M059J (cell line): ENCODE data around the gene AUTS2. TPM values are rescaled to one million over a fixed set of nuclear protein-coding genes. Genes with fewer than 3 reads are reported as not detected.
"Not testable (repeated sequence)": the region's sequence is repeated elsewhere in the genome, so short reads cannot be mapped to it uniquely, and the experiment has no call there.

Experiments used
- DNase-seq: peaks from one replicate; pipeline ENCODE4 v3.0.0-alpha.2; 2012; ENCODE audit warnings: low read depth
- total RNA-seq: library from RNA; depleted of rRNA; stranded (reverse); fragments of >200 nt; shearing (Covaris generic); gene quantifications from 2 replicates; pipeline ENCODE4 v1.2.3, GENCODE V29; 2014

The AUTS2 gene
- total RNA-seq, 1 experiment from 2014 or later: 6.9 TPM

DNA sequence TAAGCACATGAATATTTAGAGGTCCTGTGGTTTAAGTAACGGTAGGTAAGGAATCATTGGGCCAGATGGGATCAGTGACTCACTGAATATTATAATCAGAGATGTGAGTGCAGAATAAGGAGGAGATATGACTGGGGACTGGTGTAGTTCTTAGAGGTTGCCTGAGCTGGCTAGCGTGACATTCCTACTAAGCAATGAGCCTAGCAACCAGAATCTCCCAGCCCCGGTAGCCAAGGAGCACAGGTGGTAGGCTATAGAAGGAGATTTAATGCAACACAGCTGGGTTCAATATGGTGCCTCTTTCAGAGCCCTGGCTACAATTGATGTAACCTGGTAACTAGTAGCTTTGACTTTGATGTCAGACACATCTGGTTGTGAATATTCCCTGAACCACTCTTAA is 641.6 kb downstream of the AUTS2 start:
- DNase-seq: no peak

DNA sequence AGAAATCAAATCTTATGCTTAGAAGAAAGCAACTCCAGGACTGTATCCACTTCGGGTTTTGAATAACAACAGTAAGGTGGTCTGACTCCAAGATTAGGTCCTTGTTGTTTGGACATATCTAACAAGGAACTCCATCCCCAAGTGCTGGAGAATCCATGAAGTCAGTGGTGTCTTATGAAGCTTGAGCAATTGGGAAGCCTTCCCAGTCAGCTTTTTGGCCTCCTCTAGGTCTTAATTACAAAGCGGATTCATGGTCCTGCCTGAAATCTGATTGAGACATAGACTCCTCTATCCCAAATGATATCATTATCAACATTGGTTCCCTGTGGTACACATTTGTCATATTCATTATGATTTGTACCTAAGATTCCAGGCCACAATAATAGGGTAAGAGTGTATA is 642.6 kb downstream of the AUTS2 start:
- no peak for DNase-seq

DNA sequence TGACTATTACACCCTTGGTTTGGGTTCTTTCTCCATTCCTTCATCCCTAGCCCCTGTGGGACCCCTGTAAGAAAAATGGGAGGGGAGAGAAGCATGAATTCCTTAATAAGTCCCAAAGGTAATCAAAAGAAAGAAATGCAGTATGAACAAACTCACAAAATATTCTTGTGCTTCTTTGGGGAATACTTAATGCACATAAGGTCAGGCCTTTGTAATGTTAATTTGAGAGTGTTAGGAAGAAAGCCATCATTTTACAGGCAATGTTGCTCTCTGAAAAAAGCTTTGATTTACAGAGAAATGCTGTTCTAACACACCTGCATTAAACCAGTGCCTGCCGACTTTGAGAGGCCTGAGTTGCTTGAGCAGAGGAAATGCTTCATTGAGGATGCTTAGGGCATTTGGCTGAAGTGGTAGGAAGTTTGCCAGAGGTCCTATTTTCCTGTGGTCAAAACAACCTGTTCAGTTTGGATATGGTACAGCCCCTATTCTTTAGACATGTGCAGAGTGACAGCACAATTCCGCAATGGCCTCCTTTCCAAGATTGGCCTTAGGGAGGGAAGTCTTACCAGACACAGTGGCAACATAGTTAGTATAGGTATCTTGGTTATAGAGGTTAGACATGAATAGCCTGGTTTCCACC is 643.4 kb downstream of the AUTS2 start:
- DNase-seq: no peak

DNA sequence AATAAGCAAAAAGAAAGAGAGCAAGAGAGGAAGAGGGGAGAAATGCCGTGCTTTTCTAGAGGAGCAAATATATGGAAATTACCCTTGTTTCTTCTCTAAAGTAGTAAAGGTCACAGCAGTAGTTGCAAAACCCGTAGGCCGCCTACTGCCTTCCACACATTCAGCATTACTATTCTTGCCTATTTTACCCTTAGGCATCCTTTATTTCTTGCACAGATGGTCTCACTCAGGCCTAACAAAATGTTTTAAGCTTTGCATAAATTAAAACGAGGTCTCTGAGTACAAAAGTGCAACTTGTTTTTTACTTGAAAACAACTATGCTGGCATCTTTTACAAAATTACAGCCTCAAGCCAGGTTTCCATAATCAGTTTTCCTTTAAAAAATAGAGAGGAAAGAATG is 644.6 kb downstream of the AUTS2 start:
- DNase-seq: no peak

- no peak for DNase-seq
Measured at GRCh38 chr7:70243443-70243842, 645.2 kb downstream of the AUTS2 start.

- DNase-seq: no peak
Measured at GRCh38 chr7:70257921-70258320, 659.6 kb downstream of the AUTS2 start.

- peak; percentile 5 for DNase-seq
Measured at GRCh38 chr7:70259502-70259901, 661.2 kb downstream of the AUTS2 start.

DNA sequence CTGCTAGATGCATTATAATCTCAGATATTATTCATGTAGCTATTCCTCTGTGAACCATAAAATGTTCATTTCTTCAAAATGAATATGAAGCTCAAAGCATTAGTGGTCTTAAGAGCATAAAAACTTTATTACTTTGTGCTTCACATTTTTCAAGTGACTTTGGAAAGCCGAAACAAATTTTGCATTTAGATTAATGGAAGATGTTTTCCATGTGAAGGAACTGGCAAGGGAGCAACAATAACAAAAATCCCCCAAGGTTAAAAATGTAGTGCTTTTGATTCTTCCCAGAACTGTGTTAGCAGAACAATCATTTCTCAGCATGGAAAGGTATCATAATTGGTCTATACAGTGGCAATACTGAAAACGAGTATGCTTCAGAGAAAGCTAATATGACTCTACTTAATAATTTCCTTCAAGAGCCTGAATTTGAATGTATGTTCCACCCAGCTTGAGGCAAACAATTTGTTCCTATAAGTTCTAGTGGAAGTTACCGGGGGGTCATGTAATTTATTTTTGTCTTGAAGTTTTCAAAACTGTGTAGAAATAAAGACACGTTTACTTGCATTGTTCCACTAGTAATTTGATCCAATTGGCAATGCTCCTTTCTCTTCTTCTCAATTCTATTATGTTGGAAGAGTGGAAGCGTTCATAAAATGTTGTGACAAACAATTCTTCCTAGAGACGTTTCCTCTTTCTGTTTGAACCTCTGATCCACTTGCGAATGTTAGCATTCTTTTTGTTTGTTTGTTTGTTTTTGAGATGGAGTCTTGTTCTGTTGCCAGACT is 665.4 kb downstream of the AUTS2 start:
- no peak for DNase-seq

GRCh38 chr7:70266186-70266585 is 667.9 kb downstream of the AUTS2 start:
- no peak for DNase-seq

- no peak for DNase-seq
Measured at GRCh38 chr7:70267381-70268120, 669.3 kb downstream of the AUTS2 start.

DNA sequence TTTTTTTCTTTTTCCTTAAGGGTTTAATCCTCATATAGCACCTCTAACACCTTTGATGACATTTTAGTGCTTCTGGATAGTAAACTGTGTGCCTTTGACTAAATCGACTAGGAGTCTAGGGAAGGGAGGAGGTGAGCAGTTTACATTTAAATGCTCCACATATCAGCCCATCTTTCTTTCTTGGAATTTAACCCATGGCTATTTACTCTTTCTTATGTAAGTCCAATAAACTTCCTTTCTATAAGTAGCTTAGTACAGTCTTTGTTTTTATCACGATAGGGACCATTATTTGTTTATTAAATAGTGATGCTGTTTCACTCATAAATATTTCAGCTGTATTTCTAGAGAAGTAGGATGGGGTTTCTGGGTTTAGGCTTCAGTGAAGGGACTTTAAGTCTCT is 669.9 kb downstream of the AUTS2 start:
- DNase-seq: no peak

GRCh38 chr7:70270149-70270548 is 671.9 kb downstream of the AUTS2 start:
- no peak for DNase-seq

- peak; percentile 63 for DNase-seq
Measured at GRCh38 chr7:70271617-70272081, 673.4 kb downstream of the AUTS2 start.

DNA sequence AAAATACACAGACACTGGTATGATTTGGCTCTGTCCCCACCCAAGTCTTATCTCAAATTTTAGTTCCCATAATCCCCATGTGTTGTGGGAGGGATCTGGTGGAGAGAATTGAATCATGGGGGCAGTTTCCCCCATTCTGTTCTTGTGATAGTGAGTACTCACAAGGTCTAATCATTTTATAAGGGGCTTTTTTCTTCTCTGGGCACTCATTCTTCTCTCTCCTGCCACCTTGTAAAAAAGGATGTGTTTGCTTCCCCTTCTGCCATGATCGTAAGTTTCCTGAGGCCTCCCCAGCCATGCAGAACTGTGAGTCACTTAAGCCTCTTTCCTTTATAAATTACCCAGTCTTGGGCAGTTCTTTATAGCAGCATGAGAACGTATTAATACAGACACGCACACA is 677.3 kb downstream of the AUTS2 start:
- not testable (repeated sequence) for DNase-seq

DNA sequence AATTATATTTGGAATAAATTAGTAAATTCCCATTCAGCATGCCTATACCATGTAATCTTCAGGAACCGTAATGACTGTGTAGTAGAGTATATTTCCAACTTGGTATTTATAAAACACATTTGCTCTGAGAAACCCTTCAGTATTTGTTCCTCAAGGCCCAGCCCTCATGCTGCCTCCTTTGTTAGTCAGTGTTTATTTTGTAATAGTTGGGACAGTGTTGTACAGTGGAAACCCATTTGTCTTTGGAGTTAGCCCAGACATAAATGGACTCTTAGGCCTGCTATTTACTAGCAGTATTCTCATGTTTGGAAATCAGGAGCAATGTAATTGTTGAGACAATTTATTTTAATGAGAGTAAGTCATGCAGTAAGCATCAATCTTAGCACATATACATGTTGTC is 686.9 kb downstream of the AUTS2 start:
- DNase-seq: no peak

DNA sequence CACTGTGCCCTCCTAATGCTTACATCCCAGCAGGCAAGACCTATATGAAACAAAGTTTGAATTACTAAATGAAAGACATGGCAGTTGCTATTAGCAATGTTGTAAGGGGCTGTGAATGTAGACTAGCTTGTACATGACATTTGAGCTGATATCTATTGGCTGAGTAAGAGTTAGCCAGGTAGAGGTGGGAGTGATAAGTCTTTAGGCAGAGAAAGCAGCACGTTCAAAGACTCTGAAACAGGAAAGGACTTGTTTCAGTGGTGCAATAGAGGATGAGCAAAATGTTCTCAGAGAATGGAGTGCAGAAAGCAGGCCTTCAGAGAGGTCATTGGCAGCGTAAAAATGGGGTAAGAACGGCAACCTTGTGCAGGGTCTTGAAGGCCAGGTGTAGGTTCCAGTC is 687.6 kb downstream of the AUTS2 start:
- DNase-seq: no peak

DNA sequence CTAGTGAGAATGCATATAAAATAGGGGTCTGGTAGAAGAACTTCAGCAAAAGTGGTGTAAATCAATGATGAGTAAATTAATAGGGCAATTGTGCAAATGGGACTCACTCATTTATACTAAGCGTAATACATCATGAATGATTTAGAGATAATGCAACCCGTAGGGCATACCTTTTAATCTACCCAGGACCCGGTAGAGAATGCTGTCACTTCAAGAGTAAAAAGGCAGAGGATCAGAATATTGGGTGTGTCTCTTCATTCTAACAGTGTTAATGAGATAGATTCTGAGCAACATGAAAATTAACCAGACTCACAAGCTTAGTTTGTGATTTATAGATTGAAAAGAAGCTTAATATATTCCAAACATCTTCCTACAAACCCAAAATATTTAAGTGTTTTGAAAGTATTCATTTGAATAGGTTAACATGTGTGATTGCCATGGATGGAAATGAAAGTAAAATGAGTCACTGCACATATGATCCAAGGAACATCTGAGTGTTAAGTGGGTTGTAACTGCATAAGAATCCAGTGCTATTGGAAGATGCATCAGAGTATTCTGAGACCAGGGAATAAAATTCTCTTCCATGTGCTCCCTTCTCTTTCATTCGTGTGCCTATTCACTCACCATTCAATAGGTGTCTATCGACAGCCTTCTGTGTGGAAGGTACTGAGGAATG is 690.6 kb downstream of the AUTS2 start:
- peak; percentile 20 for DNase-seq

DNA sequence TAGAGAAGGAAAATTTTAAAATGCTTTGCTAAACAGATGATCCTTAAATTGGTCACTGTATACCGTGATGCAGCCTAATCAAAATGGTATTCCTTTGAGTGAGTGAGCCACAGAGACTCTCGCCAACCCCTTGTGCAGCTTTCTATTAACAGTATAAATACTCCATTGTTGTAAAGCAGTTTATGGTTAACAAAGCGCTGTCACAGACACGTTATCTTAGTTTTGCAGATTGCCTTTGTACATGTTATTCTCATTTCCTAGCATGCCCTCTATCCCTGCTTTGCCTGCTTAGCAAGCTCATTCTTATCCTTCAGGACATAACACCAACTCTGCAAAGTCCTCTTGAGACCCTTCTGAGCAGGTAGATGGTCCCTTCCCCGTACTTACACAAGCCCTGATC is 694.4 kb downstream of the AUTS2 start:
- DNase-seq: no peak

DNA sequence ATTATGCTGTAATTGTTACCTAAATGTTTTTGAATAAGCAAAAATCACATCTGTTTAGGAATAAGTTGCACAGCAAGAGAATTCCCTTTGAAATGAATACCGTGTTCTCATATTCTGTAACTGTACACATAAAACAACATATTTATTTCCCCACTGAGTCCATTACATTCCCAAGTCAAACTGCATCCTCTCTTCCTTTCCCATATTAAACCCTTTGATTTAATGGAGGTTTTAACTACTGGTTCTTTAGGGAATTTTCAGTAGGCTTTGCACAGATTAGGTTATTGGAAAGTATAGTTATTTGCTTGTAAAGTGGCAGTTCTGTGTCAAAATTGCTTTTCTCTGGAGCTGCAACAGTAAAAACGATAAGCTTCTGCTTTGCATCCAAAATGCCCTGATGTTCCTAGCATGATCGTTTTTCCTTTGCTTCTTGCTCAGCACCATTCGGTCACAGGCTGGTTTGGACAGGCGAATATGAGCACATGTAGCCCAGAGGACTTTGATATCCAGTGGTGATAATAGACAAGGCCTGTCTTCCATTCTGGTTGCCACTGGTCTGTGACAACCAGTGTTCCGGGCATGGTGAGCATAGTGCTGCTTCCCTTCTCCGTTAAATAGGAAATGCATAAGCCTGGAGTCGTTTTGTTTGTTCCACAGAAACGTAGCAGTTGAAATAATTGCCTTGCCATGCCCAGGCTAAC is 696.1 kb downstream of the AUTS2 start:
- DNase-seq: no peak

- peak; percentile 68 for DNase-seq
Measured at GRCh38 chr7:70298780-70299471, 700.7 kb downstream of the AUTS2 start.

DNA sequence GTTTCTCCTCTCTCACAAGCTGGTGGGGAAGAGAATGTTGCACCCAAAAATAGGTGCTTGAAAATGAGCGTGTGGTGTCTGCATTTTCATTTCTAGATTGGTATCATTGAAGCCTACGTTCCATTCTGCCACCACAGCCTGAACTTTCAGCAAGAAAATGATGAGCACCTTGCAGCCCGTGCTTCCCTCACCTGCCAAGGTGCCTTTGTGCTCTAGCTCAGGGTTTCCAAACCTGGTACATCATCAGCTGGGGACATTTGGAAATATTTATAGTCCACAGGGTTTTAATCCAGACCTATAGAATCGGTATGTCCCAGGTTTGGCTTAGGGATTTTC is 701.2 kb downstream of the AUTS2 start:
- DNase-seq: no peak
